ENCODE results near the gene AQR. TPM values are rescaled to one million over a fixed set of nuclear protein-coding genes. Genes with fewer than 3 reads are reported as not detected.

Gene AQR
- total and polyA plus RNA-seq, 10 of the 15 experiments (the other 5 are each of a cell fraction or from before 2014, with no cell fraction given): 18.2 to 53.5 (median 32.6) TPM

DNA sequence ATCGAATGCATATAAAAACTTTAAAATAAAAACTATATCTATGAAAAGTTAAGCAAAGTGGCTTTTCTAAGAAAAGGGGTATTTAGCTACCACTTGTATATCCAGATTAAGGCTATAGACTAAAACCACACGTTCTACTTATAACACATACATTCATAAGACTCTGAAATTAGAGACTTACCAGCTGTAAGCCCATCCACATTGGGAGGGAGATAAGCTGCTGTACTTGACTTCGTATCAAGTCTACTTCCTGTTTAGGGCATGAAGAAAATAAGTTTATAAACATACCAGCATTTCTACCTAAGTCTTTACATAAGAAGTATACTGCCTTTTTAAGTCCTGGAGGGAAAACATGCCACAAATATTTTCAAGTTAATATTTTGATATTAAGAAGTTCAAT is 27.7 kb downstream of the AQR start:
- Histone ChIP-seq H2AFZ (ENCODE audit: control insufficient read depth, low read depth, low read length) (no peak overlapping the region), H3K9ac (ENCODE audit: control insufficient read depth, insufficient read depth, low read length) (no peak overlapping the region), H3K9me3 (replicated peaks; ENCODE audit: control insufficient read depth, insufficient read depth, low read length) (no peaks in the 10 kb centered on the region), H3K4me2 (ENCODE audit: control insufficient read depth, insufficient read depth) (no peak overlapping the region), H3K27ac (ENCODE audit: control insufficient read depth, insufficient read depth) (no peak overlapping the region), H3K79me2 (ENCODE audit: control insufficient read depth, insufficient read depth, low read length) (no peaks in the 10 kb centered on the region), H4K20me1 (ENCODE audit: control insufficient read depth, insufficient read depth) (no peaks in the 10 kb centered on the region), H3K4me3 (no peak overlapping the region), H3K4me1 (ENCODE audit: control insufficient read depth, insufficient read depth, low read length) (no peaks in the 10 kb centered on the region), H3K27me3 (replicated peaks in 1 of 2; ENCODE audit: control insufficient read depth in 2 of 2, insufficient read depth in 2 of 2, low read length in 1 of 2) (no peaks in the 10 kb centered on the region), H3K36me3 (ENCODE audit: control insufficient read depth in 2 of 2, insufficient read depth in 2 of 2, low read length in 1 of 2) (peaks cover 0 to 5% of the 10 kb centered on the region in 2 experiments; a peak in 3 of 4 replicates)
- ATAC-seq (no peak), FAIRE-seq (no peak), DNase-seq (ENCODE audit: low read depth, low spot score) (no peak)
- WGBS (ENCODE audit: insufficient coverage, insufficient replicate concordance, low lambda C conversion rate, missing lambda C conversion rate): 87% methylated on average over 3 of the region's 3 CpGs
- no TSS peak for BruUV-seq (replicated peaks)
- TF ChIP-seq MYC (IDR thresholded peaks at IDR 0.05; ENCODE audit: insufficient read depth, insufficient read length, insufficient replicate concordance, low read length, severe bottlenecking) (no peak), MEF2B (IDR thresholded peaks at IDR 0.05; ENCODE audit: partially characterized antibody, poor library complexity, severe bottlenecking) (no peak)
- ChIA-PET RAD21 (ENCODE audit: unreplicated experiment) (no interaction called here), SMC1A (ENCODE audit: uncharacterized antibody, unreplicated experiment) (interaction anchor here (1.1 kb wide), 2 partner anchors 9 to 12 kb away, joined by 3 to 5 read pairs; no protein-coding TSS in a partner anchor), POLR2A (no interaction called here), CTCF (interaction anchor here (0.9 to 3.7 kb wide), 3 partner anchors 14 to 28 kb away, joined by 3 to 11 read pairs (median 5); partner anchors contain the start of gene AQR)
- intact Hi-C loops (cut with micrococcal nuclease; ENCODE audit: unreplicated experiment) (no loop called here), in situ Hi-C loops (cut with MboI) (no loop called here)

DNA sequence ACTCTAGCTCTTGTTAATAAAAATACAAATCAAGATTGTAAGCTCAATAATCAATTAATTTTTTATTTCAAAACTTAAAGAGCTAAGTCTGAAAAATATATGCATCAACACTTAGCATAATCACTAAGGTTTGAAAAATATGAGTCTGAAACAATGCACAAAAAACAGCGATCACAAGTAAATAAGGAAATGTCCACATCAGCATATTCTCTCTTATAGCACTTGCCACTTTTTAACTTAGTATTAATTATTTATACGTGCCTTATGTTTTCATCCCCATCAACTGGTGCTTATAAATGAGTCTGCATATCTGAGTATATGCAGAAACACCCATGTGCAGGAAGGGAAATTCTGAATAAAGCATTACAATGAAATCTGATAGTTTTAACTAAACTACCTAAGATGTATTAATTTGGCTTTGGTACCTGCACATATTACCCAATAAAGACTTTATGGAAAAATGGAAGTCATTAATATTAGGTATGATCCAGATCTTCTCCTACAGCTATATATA is 28.3 kb downstream of the AQR start:
- in situ Hi-C loops (cut with MboI) (no loop called here), intact Hi-C loops (cut with micrococcal nuclease; ENCODE audit: unreplicated experiment) (no loop called here)
- H3K9me3 ChIP-seq (replicated peaks; ENCODE audit: control insufficient read depth, insufficient read depth, low read length): no peaks in the 10 kb centered on the region
- H4K20me1 ChIP-seq (ENCODE audit: control insufficient read depth, insufficient read depth): no peaks in the 10 kb centered on the region
- no peak overlapping the region for H3K4me3 ChIP-seq
- no peak for ATAC-seq
- no peak overlapping the region for H3K9ac ChIP-seq (ENCODE audit: control insufficient read depth, insufficient read depth, low read length)
- TF ChIP-seq, protein P1, sequence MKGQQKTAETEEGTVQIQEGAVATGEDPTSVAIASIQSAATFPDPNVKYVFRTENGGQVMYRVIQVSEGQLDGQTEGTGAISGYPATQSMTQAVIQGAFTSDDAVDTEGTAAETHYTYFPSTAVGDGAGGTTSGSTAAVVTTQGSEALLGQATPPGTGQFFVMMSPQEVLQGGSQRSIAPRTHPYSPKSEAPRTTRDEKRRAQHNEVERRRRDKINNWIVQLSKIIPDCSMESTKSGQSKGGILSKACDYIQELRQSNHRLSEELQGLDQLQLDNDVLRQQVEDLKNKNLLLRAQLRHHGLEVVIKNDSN (IDR thresholded peaks at IDR 0.05; ENCODE audit: borderline replicate concordance, extremely low read length, insufficient read depth, low read depth, low read length): no peak
- SMC1A ChIA-PET (ENCODE audit: uncharacterized antibody, unreplicated experiment): interaction anchor here (0.7 to 1.2 kb wide), 2 partner anchors 27 to 91 kb away, joined by 3 read pairs; no protein-coding TSS in a partner anchor
- CTCF ChIA-PET: interaction anchor here (0.9 to 1.8 kb wide), 2 partner anchors 15 to 21 kb away, joined by 3 to 5 read pairs; no protein-coding TSS in a partner anchor
- 100% methylated on average over 2 of the region's 2 CpGs for WGBS (ENCODE audit: insufficient coverage, insufficient replicate concordance, low lambda C conversion rate, missing lambda C conversion rate)
- H3K27ac ChIP-seq (ENCODE audit: control insufficient read depth, insufficient read depth): no peak overlapping the region
- POLR2A ChIA-PET: no interaction called here
- peaks cover 0 to 9% of the 10 kb centered on the region in 2 experiments; a peak in 3 of 4 replicates for H3K36me3 ChIP-seq (ENCODE audit: control insufficient read depth in 2 of 2, insufficient read depth in 2 of 2, low read length in 1 of 2)
- RAD21 ChIA-PET (ENCODE audit: unreplicated experiment): no interaction called here
- no peaks in the 10 kb centered on the region for H3K4me1 ChIP-seq (ENCODE audit: control insufficient read depth, insufficient read depth, low read length)
- no TSS peak for BruUV-seq (replicated peaks)
- H3K27me3 ChIP-seq (replicated peaks in 1 of 2; ENCODE audit: control insufficient read depth in 2 of 2, insufficient read depth in 2 of 2, low read length in 1 of 2): no peaks in the 10 kb centered on the region
- H2AFZ ChIP-seq (ENCODE audit: control insufficient read depth, low read depth, low read length): no peak overlapping the region
- no peaks in the 10 kb centered on the region for H3K79me2 ChIP-seq (ENCODE audit: control insufficient read depth, insufficient read depth, low read length)
- no peak for FAIRE-seq
- no peak overlapping the region for H3K4me2 ChIP-seq (ENCODE audit: control insufficient read depth, insufficient read depth)
- no peak for DNase-seq (ENCODE audit: low read depth, low spot score)

Measured in GM12878 (cell line).